Measurements from ENCODE around the gene CDH10. TPM values are rescaled to one million over a fixed set of nuclear protein-coding genes. Genes with fewer than 3 reads are reported as not detected.

The CDH10 gene
- total RNA-seq, 1 donor from 2014 or later: 0.52 TPM

GRCh38 chr5:24635209-24635608 lies 9.6 kb downstream of the CDH10 start:
- Histone ChIP-seq H3K27me3 (ENCODE audit: control insufficient read depth in 3 of 3, insufficient read depth in 3 of 3, low read length in 3 of 3) (no peaks in the 10 kb centered on the region), H3K27ac (ENCODE audit: low read depth, low read length) (no peak overlapping the region), H3K9me3 (ENCODE audit: control insufficient read depth in 3 of 3, low read length in 3 of 3) (no peaks in the 10 kb centered on the region)

GRCh38 chr5:24633715-24634325 lies 11.0 kb downstream of the CDH10 start:
- H3K4me1 ChIP-seq (ENCODE audit: control insufficient read depth in 3 of 3, insufficient read depth in 3 of 3, low read length in 3 of 3): no peaks in the 10 kb centered on the region
- no peaks in the 10 kb centered on the region for H3K27me3 ChIP-seq (ENCODE audit: control insufficient read depth in 3 of 3, insufficient read depth in 3 of 3, low read length in 3 of 3)

More at GRCh38 chr5:24635209-24635608, 9.6 kb downstream of the CDH10 start:
- H3K4me3 ChIP-seq (ENCODE audit: low read length in 3 of 3): no peak overlapping the region
- H3K9ac ChIP-seq (ENCODE audit: low read depth in 1 of 3, low read length in 3 of 3): no peak overlapping the region
- no peaks in the 10 kb centered on the region for H3K36me3 ChIP-seq (ENCODE audit: control insufficient read depth in 3 of 3, insufficient read depth in 3 of 3, low read length in 3 of 3)
- no peaks in the 10 kb centered on the region for H3K4me1 ChIP-seq (ENCODE audit: control insufficient read depth in 3 of 3, insufficient read depth in 3 of 3, low read length in 3 of 3)

DNA sequence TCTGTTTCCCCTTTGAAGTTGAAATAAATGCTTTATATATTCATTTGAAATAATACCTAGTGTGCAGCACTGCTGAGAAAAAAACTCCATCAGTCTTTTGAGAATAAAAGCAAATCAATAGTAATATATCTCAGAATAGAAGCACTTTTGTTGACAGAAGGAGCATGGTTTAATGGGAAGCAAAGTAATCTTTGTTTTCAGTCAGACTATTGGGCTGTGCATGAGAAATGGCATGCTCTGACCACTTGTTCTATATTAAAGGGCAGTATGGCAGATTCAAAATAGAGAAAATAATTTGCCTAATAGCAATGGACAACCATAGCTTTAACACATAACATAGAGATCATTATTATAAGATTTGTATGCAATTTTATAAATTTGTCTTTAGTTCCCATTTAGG lies 12.4 kb downstream of the CDH10 start:
- Histone ChIP-seq H3K9me3 (ENCODE audit: control insufficient read depth in 3 of 3, low read length in 3 of 3) (no peaks in the 10 kb centered on the region), H3K4me3 (ENCODE audit: low read length in 3 of 3) (no peak overlapping the region), H3K36me3 (ENCODE audit: control insufficient read depth in 3 of 3, insufficient read depth in 3 of 3, low read length in 3 of 3) (no peaks in the 10 kb centered on the region), H3K9ac (ENCODE audit: low read depth in 1 of 3, low read length in 3 of 3) (no peak overlapping the region), H3K27me3 (ENCODE audit: control insufficient read depth in 3 of 3, insufficient read depth in 3 of 3, low read length in 3 of 3) (no peaks in the 10 kb centered on the region), H3K27ac (ENCODE audit: low read depth, low read length) (no peak overlapping the region), H3K4me1 (ENCODE audit: control insufficient read depth in 3 of 3, insufficient read depth in 3 of 3, low read length in 3 of 3) (no peaks in the 10 kb centered on the region)

More at GRCh38 chr5:24633715-24634325, 11.0 kb downstream of the CDH10 start:
- Histone ChIP-seq H3K9me3 (ENCODE audit: control insufficient read depth in 3 of 3, low read length in 3 of 3) (no peaks in the 10 kb centered on the region), H3K9ac (ENCODE audit: low read depth in 1 of 3, low read length in 3 of 3) (no peak overlapping the region), H3K36me3 (ENCODE audit: control insufficient read depth in 3 of 3, insufficient read depth in 3 of 3, low read length in 3 of 3) (no peaks in the 10 kb centered on the region), H3K4me3 (ENCODE audit: low read length in 3 of 3) (no peak overlapping the region), H3K27ac (ENCODE audit: low read depth, low read length) (no peak overlapping the region)

DNA sequence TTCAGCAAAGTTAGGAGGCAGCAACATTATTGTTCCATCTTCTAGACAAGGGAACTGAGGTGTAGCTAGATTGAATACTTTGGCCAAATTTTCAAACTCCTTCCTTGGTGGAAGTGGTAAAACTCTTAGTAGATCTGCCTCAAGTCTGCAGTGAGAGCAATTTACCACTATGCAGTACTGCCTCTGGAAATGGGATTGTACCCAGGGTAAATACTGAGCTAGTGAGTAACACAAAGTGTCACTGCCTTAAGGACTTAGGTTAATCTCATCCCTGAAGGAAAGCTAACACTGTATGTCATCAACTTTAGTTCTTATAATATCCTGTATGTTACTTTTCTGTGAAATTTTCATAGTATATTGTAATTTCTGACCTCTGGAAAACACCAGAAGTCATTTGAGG lies 13.9 kb downstream of the CDH10 start:
- Histone ChIP-seq H3K27ac (ENCODE audit: low read depth, low read length) (no peak overlapping the region), H3K4me1 (ENCODE audit: control insufficient read depth in 3 of 3, insufficient read depth in 3 of 3, low read length in 3 of 3) (no peaks in the 10 kb centered on the region), H3K4me3 (ENCODE audit: low read length in 3 of 3) (no peak overlapping the region), H3K9ac (ENCODE audit: low read depth in 1 of 3, low read length in 3 of 3) (no peak overlapping the region), H3K9me3 (ENCODE audit: control insufficient read depth in 3 of 3, low read length in 3 of 3) (no peaks in the 10 kb centered on the region), H3K36me3 (ENCODE audit: control insufficient read depth in 3 of 3, insufficient read depth in 3 of 3, low read length in 3 of 3) (no peaks in the 10 kb centered on the region), H3K27me3 (ENCODE audit: control insufficient read depth in 3 of 3, insufficient read depth in 3 of 3, low read length in 3 of 3) (no peaks in the 10 kb centered on the region)

DNA sequence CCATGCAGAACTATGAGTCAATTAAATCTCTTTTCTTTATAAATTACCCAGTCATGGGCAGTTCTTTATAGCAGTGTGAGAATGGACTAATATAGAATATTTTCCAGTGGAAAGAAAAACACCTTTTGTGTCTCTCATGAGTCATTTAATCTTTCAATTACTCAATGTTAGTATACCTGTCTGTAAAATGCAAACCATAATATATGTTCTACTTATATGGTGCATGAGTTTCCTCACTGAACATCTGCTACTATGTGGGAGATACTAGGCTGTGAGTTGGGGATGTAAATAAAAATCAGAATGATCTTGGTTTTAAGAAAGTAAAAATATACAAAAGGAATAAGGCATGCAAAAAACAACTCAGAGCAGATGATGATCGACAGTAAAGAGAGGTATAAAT lies 15.0 kb downstream of the CDH10 start:
- Histone ChIP-seq H3K4me3 (ENCODE audit: low read length in 3 of 3) (no peak overlapping the region), H3K9ac (ENCODE audit: low read depth in 1 of 3, low read length in 3 of 3) (no peak overlapping the region), H3K36me3 (ENCODE audit: control insufficient read depth in 3 of 3, insufficient read depth in 3 of 3, low read length in 3 of 3) (no peaks in the 10 kb centered on the region), H3K27ac (ENCODE audit: low read depth, low read length) (no peak overlapping the region), H3K27me3 (ENCODE audit: control insufficient read depth in 3 of 3, insufficient read depth in 3 of 3, low read length in 3 of 3) (no peaks in the 10 kb centered on the region), H3K9me3 (ENCODE audit: control insufficient read depth in 3 of 3, low read length in 3 of 3) (no peaks in the 10 kb centered on the region), H3K4me1 (ENCODE audit: control insufficient read depth in 3 of 3, insufficient read depth in 3 of 3, low read length in 3 of 3) (no peaks in the 10 kb centered on the region)

GRCh38 chr5:24624872-24625271 lies 19.9 kb downstream of the CDH10 start:
- Histone ChIP-seq H3K9ac (ENCODE audit: low read depth in 1 of 3, low read length in 3 of 3) (no peak overlapping the region), H3K4me1 (ENCODE audit: control insufficient read depth in 3 of 3, insufficient read depth in 3 of 3, low read length in 3 of 3) (no peaks in the 10 kb centered on the region), H3K36me3 (ENCODE audit: control insufficient read depth in 3 of 3, insufficient read depth in 3 of 3, low read length in 3 of 3) (no peaks in the 10 kb centered on the region), H3K27me3 (ENCODE audit: control insufficient read depth in 3 of 3, insufficient read depth in 3 of 3, low read length in 3 of 3) (no peaks in the 10 kb centered on the region), H3K9me3 (ENCODE audit: control insufficient read depth in 3 of 3, low read length in 3 of 3) (no peaks in the 10 kb centered on the region), H3K27ac (ENCODE audit: low read depth, low read length) (no peak overlapping the region), H3K4me3 (ENCODE audit: low read length in 3 of 3) (no peak overlapping the region)

DNA sequence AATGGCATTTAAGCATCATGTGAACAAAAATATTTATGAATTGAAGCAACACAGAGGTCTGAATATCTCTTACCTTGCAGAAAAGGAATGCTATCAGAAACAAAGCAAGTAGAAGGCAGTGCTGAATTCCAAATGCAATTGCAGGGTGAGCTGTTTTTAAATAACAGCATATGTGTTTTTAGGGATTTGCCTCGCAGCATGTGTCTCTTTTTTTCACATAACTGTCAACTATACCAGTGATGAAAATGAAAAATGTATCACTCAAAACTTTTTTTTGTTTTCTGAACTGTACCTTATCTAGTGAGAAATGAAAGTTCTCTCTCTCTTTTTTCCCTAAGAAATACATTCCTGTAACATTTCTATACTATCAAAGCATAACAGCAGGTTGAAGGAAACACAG lies 21.2 kb downstream of the CDH10 start:
- no peaks in the 10 kb centered on the region for H3K36me3 ChIP-seq (ENCODE audit: control insufficient read depth in 3 of 3, insufficient read depth in 3 of 3, low read length in 3 of 3)
- H3K4me3 ChIP-seq (ENCODE audit: low read length in 3 of 3): no peak overlapping the region
- H3K27ac ChIP-seq (ENCODE audit: low read depth, low read length): no peak overlapping the region
- H3K9me3 ChIP-seq (ENCODE audit: control insufficient read depth in 3 of 3, low read length in 3 of 3): no peaks in the 10 kb centered on the region
- no peaks in the 10 kb centered on the region for H3K27me3 ChIP-seq (ENCODE audit: control insufficient read depth in 3 of 3, insufficient read depth in 3 of 3, low read length in 3 of 3)
- no peaks in the 10 kb centered on the region for H3K4me1 ChIP-seq (ENCODE audit: control insufficient read depth in 3 of 3, insufficient read depth in 3 of 3, low read length in 3 of 3)
- H3K9ac ChIP-seq (ENCODE audit: low read depth in 1 of 3, low read length in 3 of 3): no peak overlapping the region

DNA sequence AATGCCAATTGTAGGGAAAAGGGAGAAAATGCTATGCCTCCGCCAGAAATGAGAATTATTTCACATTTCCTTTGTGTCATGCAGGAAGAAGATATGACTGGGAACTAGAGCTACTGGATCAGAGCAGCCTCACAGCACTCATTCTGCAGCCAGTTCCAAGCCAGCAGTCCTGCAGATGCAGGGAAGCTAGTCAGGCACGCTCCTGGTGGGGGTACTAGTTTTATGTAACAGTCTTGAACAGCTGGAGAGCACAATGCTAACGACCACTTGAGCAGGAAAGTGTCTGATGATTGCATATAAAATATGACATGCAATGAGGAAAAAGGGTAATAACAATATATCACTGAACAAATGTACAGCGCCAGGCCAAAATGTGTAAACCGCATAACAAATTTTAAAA lies 21.7 kb downstream of the CDH10 start:
- H3K4me1 ChIP-seq (ENCODE audit: control insufficient read depth in 3 of 3, insufficient read depth in 3 of 3, low read length in 3 of 3): no peaks in the 10 kb centered on the region
- H3K27ac ChIP-seq (ENCODE audit: low read depth, low read length): no peak overlapping the region
- no peaks in the 10 kb centered on the region for H3K27me3 ChIP-seq (ENCODE audit: control insufficient read depth in 3 of 3, insufficient read depth in 3 of 3, low read length in 3 of 3)
- no peaks in the 10 kb centered on the region for H3K36me3 ChIP-seq (ENCODE audit: control insufficient read depth in 3 of 3, insufficient read depth in 3 of 3, low read length in 3 of 3)
- H3K9me3 ChIP-seq (ENCODE audit: control insufficient read depth in 3 of 3, low read length in 3 of 3): no peaks in the 10 kb centered on the region
- no peak overlapping the region for H3K9ac ChIP-seq (ENCODE audit: low read depth in 1 of 3, low read length in 3 of 3)
- no peak overlapping the region for H3K4me3 ChIP-seq (ENCODE audit: low read length in 3 of 3)

DNA sequence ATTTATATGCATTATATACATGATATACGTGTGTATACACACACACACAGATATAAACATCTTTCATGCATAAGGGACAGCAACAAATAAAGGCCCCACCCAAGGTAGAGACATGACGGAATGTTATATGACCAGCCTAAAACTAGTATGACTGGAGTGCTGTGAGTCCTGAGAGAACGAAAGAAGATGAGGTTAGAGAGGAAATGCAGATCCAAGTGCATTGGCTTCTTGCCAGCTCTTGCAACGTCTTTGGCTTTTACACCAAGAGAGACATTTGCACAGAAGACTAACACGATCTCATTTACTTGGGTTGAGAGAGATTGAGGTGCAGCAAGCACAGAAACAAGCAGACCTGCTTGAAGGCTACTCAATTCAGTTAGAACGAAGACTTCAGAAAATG lies 23.0 kb downstream of the CDH10 start:
- H3K4me1 ChIP-seq (ENCODE audit: control insufficient read depth in 3 of 3, insufficient read depth in 3 of 3, low read length in 3 of 3): no peaks in the 10 kb centered on the region
- H3K9me3 ChIP-seq (ENCODE audit: control insufficient read depth in 3 of 3, low read length in 3 of 3): no peaks in the 10 kb centered on the region
- no peaks in the 10 kb centered on the region for H3K36me3 ChIP-seq (ENCODE audit: control insufficient read depth in 3 of 3, insufficient read depth in 3 of 3, low read length in 3 of 3)
- no peaks in the 10 kb centered on the region for H3K27me3 ChIP-seq (ENCODE audit: control insufficient read depth in 3 of 3, insufficient read depth in 3 of 3, low read length in 3 of 3)
- H3K9ac ChIP-seq (ENCODE audit: low read depth in 1 of 3, low read length in 3 of 3): no peak overlapping the region
- H3K27ac ChIP-seq (ENCODE audit: low read depth, low read length): no peak overlapping the region
- H3K4me3 ChIP-seq (ENCODE audit: low read length in 3 of 3): no peak overlapping the region

- H3K9me3 ChIP-seq (ENCODE audit: control insufficient read depth in 3 of 3, low read length in 3 of 3): no peaks in the 10 kb centered on the region
- H3K4me1 ChIP-seq (ENCODE audit: control insufficient read depth in 3 of 3, insufficient read depth in 3 of 3, low read length in 3 of 3): no peaks in the 10 kb centered on the region
- H3K36me3 ChIP-seq (ENCODE audit: control insufficient read depth in 3 of 3, insufficient read depth in 3 of 3, low read length in 3 of 3): no peaks in the 10 kb centered on the region
- no peak overlapping the region for H3K9ac ChIP-seq (ENCODE audit: low read depth in 1 of 3, low read length in 3 of 3)
- H3K27me3 ChIP-seq (ENCODE audit: control insufficient read depth in 3 of 3, insufficient read depth in 3 of 3, low read length in 3 of 3): no peaks in the 10 kb centered on the region
- H3K27ac ChIP-seq (ENCODE audit: low read depth, low read length): no peak overlapping the region
- no peak overlapping the region for H3K4me3 ChIP-seq (ENCODE audit: low read length in 3 of 3)
These were observed 28.2 kb downstream of the CDH10 start for GRCh38 chr5:24616566-24616965.
